GM15510 (cell line): ENCODE measurements around the gene NTRK3.

Experiments used
- POLR2A ChIP-seq: IDR thresholded peaks from 3 replicates; pipeline ENCODE4 v1.6.1; 2011; ENCODE audit warnings: borderline replicate concordance; ENCODE audit not compliant: insufficient read length; ENCODE audit errors: extremely low read depth

The NTRK3 gene

GRCh38 chr15:88014454-88015160, 241.9 kb downstream of the NTRK3 start:
- TF ChIP-seq POLR2A: no peak

- TF ChIP-seq POLR2A: no peak
These were observed 243.4 kb downstream of the NTRK3 start for GRCh38 chr15:88013111-88013510.

DNA sequence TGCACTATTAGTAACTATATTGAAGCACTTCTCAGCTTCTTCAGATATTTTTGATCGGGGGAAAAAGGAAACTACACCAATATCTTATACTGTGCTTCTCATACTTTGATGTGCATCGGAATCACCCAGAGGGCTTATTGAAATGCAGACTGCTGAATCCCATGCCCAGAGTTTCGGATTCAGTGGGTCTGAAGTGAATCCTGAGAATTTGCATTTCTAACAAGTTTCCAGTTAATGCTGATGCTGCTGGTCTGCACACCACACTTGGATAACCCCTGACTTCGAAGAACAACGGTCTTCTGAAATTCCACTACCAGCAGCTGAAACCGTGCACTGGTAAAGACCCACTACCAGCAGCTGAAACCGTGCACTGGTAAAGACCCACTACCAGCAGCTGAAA, 243.9 kb downstream of the NTRK3 start:
- no peak for TF ChIP-seq POLR2A

DNA sequence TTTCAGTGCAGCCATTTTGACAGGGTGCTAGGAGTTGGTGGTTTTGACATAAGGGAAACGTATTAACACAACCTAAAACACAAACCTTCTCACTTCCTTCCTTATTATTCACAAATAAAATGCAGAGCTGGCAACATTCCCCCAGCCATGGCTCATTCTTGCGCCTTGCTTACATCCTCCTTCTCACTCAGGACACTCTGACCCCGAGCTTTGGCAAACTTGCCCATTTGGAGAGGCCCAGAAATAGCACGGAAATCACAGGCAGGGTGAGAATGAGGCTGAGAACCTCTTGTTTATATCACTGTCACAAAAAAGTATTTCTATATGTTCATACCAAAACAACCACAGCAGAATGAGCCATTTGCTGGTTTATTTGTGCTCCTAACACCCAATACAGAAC, 244.3 kb downstream of the NTRK3 start:
- no peak for TF ChIP-seq POLR2A

DNA sequence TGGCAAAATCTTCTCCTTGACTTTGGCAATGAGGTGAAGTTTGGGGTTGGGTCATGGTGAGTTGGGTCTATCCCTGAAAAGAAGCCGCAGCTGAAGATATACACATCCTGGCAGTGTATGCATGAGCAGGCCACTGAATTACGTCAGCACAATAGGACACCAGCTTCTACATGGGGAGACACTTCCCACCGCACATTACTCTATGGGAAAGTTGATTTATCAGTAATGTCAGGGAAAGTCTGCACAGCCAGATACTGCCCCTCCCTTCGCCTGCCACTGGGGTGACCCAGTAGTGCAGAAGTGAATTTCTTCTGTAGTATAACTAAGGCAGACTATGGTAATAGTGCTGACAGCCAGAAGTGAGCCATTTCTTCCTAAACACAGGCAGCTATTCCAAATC, 245.0 kb downstream of the NTRK3 start:
- no peak for TF ChIP-seq POLR2A

DNA sequence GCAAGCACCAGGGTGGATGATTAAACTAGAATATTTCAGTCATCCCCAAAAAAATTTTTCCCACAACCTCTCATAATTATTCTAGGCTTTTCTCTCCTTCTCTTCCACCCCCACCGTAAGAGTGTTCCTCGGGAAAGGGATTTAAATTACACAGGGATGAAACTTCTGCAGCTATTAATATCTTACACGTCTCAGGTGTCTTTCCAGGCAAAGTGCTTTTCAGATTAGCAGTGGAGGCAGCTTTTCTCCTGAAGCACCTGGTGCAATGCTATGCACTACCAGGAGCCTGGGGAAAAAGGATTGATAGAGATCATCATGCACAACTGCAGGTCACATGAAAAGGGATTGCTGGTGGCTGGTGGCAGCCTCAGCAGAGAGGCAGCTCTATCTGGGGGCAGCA, 250.4 kb downstream of the NTRK3 start:
- TF ChIP-seq POLR2A: no peak

- no peak for TF ChIP-seq POLR2A
These were observed 252.1 kb downstream of the NTRK3 start for GRCh38 chr15:88004399-88004798.

DNA sequence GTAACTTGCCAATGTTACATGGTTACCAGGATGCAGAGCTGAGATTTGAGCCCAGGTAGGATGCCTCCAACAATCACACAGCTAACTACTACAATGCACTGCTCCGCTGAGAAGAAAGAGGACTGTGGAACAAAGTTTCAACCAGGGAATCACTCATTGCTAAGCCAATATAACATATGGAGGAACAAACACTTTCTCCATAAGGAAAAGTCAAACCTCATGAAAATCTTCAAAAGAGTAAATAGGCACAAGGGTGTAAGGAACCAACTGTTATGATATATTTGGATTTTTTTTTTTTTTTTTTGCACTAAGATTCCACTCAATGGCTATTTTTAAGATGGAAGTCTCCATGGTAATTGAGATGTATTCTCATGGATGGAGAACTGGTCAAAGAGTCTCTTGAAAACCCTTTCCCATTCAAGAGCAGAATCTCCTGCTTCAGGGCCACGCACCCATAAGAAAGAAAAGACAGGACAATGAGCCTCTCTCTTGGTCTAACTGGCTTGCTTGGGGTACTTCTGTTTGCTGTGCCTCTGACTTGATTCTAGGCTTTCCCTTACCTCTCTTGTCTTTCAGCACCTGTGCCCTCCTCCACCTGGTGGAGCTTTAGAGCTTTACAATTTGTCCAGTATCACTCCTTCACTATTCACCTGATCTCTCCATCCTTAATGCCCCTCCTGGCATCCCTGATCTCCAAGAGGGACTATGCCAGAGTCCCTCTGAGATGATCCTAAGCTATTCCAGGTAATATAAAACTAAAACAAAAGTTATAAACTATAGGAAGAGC, 252.8 kb downstream of the NTRK3 start:
- TF ChIP-seq POLR2A: no peak

DNA sequence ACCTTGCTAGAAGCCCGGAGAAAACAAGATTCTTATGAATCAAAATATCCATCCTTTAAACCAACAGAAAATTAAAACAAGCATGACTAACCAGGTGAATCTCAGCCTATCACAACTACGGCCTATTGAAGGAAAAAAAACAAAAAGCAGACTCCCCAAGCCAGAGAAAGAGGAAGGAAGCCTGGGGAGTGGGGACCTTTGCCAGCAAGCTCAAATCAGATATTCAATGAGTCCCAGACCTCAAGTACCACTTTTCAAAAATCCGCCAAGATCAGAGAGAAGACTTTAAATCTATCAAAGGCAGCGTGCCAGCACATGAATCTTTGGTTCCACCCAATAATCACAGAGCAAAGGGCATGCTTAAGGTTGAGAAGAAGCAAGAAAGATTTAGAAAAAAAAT, 253.8 kb downstream of the NTRK3 start:
- TF ChIP-seq POLR2A: no peak

DNA sequence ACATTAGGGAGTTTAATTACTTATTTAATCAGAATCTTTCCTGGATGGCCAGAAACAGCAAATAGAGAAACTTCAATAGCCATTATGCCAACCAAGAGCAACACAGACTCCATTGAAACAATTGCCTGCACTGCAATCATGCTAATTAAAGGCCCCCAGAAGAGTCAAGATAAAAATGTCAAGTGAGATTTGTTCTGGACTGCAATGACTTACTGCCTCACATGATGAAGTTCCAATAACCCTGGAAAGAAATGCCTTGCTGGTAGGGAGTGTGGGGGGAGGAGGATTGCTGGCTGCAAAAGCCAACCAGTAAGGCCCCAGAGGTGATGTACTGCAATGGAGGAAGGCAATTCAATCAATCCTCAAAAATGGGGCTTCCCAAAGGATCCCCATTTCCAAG, 257.9 kb downstream of the NTRK3 start:
- no peak for TF ChIP-seq POLR2A

- TF ChIP-seq POLR2A: no peak
These were observed 269.8 kb downstream of the NTRK3 start for GRCh38 chr15:87986776-87987175.

- TF ChIP-seq POLR2A: no peak
These were observed 271.1 kb downstream of the NTRK3 start for GRCh38 chr15:87985451-87985850.

- TF ChIP-seq POLR2A: no peak
These were observed 274.6 kb downstream of the NTRK3 start for GRCh38 chr15:87981969-87982368.

DNA sequence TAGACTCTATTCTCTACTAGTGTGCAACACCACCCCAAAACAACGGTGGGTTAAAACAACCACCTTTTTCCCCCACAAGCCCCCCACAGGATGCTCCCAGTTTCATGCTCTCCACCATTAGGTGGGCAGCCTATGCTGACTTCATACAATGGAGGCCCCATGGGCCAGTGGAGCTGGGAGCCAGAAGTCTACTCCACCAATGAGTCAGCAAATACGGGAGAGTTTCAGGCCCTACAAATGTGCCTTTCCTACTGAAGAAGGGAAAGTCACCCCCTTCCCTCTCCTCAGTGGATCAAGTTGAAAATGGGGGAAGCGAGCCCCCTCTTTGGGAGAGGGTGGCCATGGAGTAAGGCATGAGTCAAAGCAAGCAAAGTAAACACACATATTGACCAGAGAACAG, 278.6 kb downstream of the NTRK3 start:
- no peak for TF ChIP-seq POLR2A

- TF ChIP-seq POLR2A: no peak
These were observed 280.0 kb downstream of the NTRK3 start for GRCh38 chr15:87976552-87976951.
